Activated T-helper 9 cell treated with anti-CD3 and anti-CD28 coated beads, Interleukin-2, amount 50 U/mL, for 16 hours (primary cell): Measurements from ENCODE around the gene NOL4L.
A peak's percentile ranks its signal among the peaks of the same experiment; 100 is the strongest.
"Not testable (repeated sequence)": the region's sequence is repeated elsewhere in the genome, so short reads cannot be mapped to it uniquely, and the experiment has no call there.

Experiments used
- DNase-seq: peaks from one replicate; pipeline ENCODE4 v3.0.0-alpha.2; 2020; ENCODE audit warnings: low read depth

The NOL4L gene

GRCh38 chr20:32596681-32597252 is 11.6 kb upstream of the NOL4L start:
- no peak for DNase-seq

- no peak for DNase-seq
Observed at GRCh38 chr20:32595143-32595542, 10.0 kb upstream of the NOL4L start.

- not testable (repeated sequence) for DNase-seq
Observed at GRCh38 chr20:32594669-32595068, 9.5 kb upstream of the NOL4L start.

GRCh38 chr20:32594204-32594603 is 9.1 kb upstream of the NOL4L start:
- no peak for DNase-seq

- DNase-seq: not testable (repeated sequence)
Observed at GRCh38 chr20:32592616-32593015, 7.5 kb upstream of the NOL4L start.

- no peak for DNase-seq
Observed at GRCh38 chr20:32592022-32592421, 6.9 kb upstream of the NOL4L start.

- no peak for DNase-seq
Observed at GRCh38 chr20:32589769-32590168, 4.6 kb upstream of the NOL4L start.

GRCh38 chr20:32589256-32589655 is 4.1 kb upstream of the NOL4L start:
- no peak for DNase-seq

GRCh38 chr20:32588040-32588439 is 2.9 kb upstream of the NOL4L start:
- DNase-seq: no peak

GRCh38 chr20:32586291-32586690 is 1.2 kb upstream of the NOL4L start:
- no peak for DNase-seq

GRCh38 chr20:32585586-32586127 is 524 bp upstream of the NOL4L start:
- no peak for DNase-seq

- DNase-seq: peak; percentile 15
Observed at GRCh38 chr20:32583581-32584070, 1.5 kb downstream of the NOL4L start.

- peak; percentile 26 for DNase-seq
Observed at GRCh38 chr20:32582659-32583580, 2.2 kb downstream of the NOL4L start.

- DNase-seq: no peak
Observed at GRCh38 chr20:32581839-32582658, 3.1 kb downstream of the NOL4L start.

GRCh38 chr20:32580970-32581838 is 3.9 kb downstream of the NOL4L start:
- no peak for DNase-seq

- DNase-seq: no peak
Observed at GRCh38 chr20:32580219-32580969, 4.7 kb downstream of the NOL4L start.

- no peak for DNase-seq
Observed at GRCh38 chr20:32578840-32579390, 6.2 kb downstream of the NOL4L start.

GRCh38 chr20:32578062-32578461 is 7.1 kb downstream of the NOL4L start:
- not testable (repeated sequence) for DNase-seq

- no peak for DNase-seq
Observed at GRCh38 chr20:32577657-32578056, 7.5 kb downstream of the NOL4L start.

- no peak for DNase-seq
Observed at GRCh38 chr20:32577023-32577422, 8.1 kb downstream of the NOL4L start.
